Sigmoid colon (tissue), 4 donors: Measurements from ENCODE around the gene RETREG3.

ENCODE experiments used
- POLR2A ChIP-seq, 2 donors: fragments of 450-650 bp; IDR thresholded peaks; one replicate each; pipeline ENCODE4 v1.6.1; 2016; ENCODE audit warnings: antibody characterized with exemption in 2 of 2, mild to moderate bottlenecking in 2 of 2, moderate library complexity in 2 of 2
- POLR2AphosphoS5 ChIP-seq, 4 donors: sonication (generic); formaldehyde crosslinking; IDR thresholded peaks; one replicate each; pipeline ENCODE4 v1.6.1; 2017; ENCODE audit warnings: antibody characterized with exemption in 4 of 4
- TF ChIP-seq, protein P1 (sequence below), 4 experiments: fragments of 450-650 bp in 3 of 4; fragments of 200-600 bp in 1 of 4; IDR thresholded peaks; one replicate each; pipeline ENCODE4 v1.5.1; 2016 to 2019; ENCODE audit warnings: antibody characterized with exemption in 4 of 4, mild to moderate bottlenecking in 3 of 4, moderate library complexity in 2 of 4

- TF ChIP-seq, protein P1, sequence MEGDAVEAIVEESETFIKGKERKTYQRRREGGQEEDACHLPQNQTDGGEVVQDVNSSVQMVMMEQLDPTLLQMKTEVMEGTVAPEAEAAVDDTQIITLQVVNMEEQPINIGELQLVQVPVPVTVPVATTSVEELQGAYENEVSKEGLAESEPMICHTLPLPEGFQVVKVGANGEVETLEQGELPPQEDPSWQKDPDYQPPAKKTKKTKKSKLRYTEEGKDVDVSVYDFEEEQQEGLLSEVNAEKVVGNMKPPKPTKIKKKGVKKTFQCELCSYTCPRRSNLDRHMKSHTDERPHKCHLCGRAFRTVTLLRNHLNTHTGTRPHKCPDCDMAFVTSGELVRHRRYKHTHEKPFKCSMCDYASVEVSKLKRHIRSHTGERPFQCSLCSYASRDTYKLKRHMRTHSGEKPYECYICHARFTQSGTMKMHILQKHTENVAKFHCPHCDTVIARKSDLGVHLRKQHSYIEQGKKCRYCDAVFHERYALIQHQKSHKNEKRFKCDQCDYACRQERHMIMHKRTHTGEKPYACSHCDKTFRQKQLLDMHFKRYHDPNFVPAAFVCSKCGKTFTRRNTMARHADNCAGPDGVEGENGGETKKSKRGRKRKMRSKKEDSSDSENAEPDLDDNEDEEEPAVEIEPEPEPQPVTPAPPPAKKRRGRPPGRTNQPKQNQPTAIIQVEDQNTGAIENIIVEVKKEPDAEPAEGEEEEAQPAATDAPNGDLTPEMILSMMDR (IDR thresholded peaks at IDR 0.05) = no peak
- TF ChIP-seq POLR2A (IDR thresholded peaks at IDR 0.05) (no peak), POLR2AphosphoS5 (IDR thresholded peaks at IDR 0.05) (no peak)
Observed at GRCh38 chr17:42655528-42655927, 46.4 kb upstream of the RETREG3 start.
